HEK293 (cell line): ENCODE results near the gene ZNF727.

Experiments used
- CTCF ChIA-PET: fragments of 350-600 bp; formaldehyde crosslinking; extraction: SDS; loops from one replicate; lab custom pipeline; 2021; ENCODE audit warnings: antibody characterized with exemption; lab: Yijun Ruan, JAX
- POLR2A ChIA-PET: fragments of 300-600 bp; formaldehyde crosslinking; extraction: SDS; loops from one replicate; lab custom pipeline; 2020; ENCODE audit warnings: antibody characterized with exemption, inconsistent platforms; lab: Yijun Ruan, JAX
- H3K27ac ChIP-seq: fragments of 200-500 bp; sonication (Bioruptor generic); 2 replicates; pipeline ENCODE4 v1.5.1; 2014; ENCODE audit warnings: low read depth, low read length, control low read depth, inconsistent platforms; ENCODE audit errors: extremely low read depth
- H3K36me3 ChIP-seq, 2 experiments: fragments of 200-500 bp in 1 of 2; sonication (Bioruptor generic) in 1 of 2; 1 replicate in 1 of 2; 2 replicates in 1 of 2; pipeline ENCODE4 v1.5.1; 2014 to 2017; ENCODE audit warnings: inconsistent platforms in 2 of 2, low read length in 2 of 2; ENCODE audit not compliant: control insufficient read depth in 2 of 2, insufficient read depth in 1 of 2
- H3K4me1 ChIP-seq: fragments of 200-500 bp; sonication (Bioruptor generic); 2 replicates; pipeline ENCODE4 v1.5.1; 2014; ENCODE audit warnings: mild to moderate bottlenecking, low read length, inconsistent platforms; ENCODE audit not compliant: control insufficient read depth, insufficient read depth
- H3K4me3 ChIP-seq: 2 replicates; pipeline ENCODE4 v1.5.1; 2011; ENCODE audit warnings: low read depth, mild to moderate bottlenecking, control low read depth, low read length, moderate library complexity
- H3K9me3 ChIP-seq: fragments of 200-500 bp; sonication (Bioruptor generic); 2 replicates; pipeline ENCODE4 v1.5.1; 2014; ENCODE audit warnings: low read depth, low read length, inconsistent platforms; ENCODE audit not compliant: control insufficient read depth, insufficient read depth
- GLIS2 ChIP-seq: fragments of 450-650 bp; formaldehyde crosslinking; IDR thresholded peaks from 2 replicates; pipeline ENCODE4 v1.5.1; 2016; ENCODE audit warnings: missing biosample characterization, missing genetic modification characterization
- HOXC10 ChIP-seq: sonication (generic); formaldehyde crosslinking; IDR thresholded peaks from 2 replicates; pipeline ENCODE4 v1.8.1; 2023; ENCODE audit warnings: mild to moderate bottlenecking, missing genetic modification reagents
- KLF1 ChIP-seq: fragments of 450-650 bp; formaldehyde crosslinking; IDR thresholded peaks from 2 replicates; pipeline ENCODE4 v1.5.1; 2016; ENCODE audit warnings: missing biosample characterization, missing genetic modification characterization
- KLF16 ChIP-seq: fragments of 450-650 bp; formaldehyde crosslinking; IDR thresholded peaks from 2 replicates; pipeline ENCODE4 v1.5.1; 2017; ENCODE audit warnings: missing biosample characterization, missing genetic modification characterization
- KLF8 ChIP-seq: fragments of 450-650 bp; formaldehyde crosslinking; IDR thresholded peaks from 2 replicates; pipeline ENCODE4 v1.5.1; 2016; ENCODE audit warnings: missing biosample characterization, missing genetic modification characterization
- OVOL3 ChIP-seq: fragments of 450-650 bp; formaldehyde crosslinking; IDR thresholded peaks from 2 replicates; pipeline ENCODE4 v1.5.1; 2016; ENCODE audit warnings: missing biosample characterization, missing genetic modification characterization
- TRIM28 ChIP-seq: IDR thresholded peaks from 2 replicates; pipeline ENCODE4 v1.6.1; 2011; ENCODE audit warnings: low read length, control low read depth, borderline replicate concordance
- WT1 ChIP-seq: fragments of 450-650 bp; formaldehyde crosslinking; IDR thresholded peaks from 2 replicates; pipeline ENCODE4 v1.5.1; 2016; ENCODE audit warnings: missing biosample characterization, missing genetic modification characterization
- ZBTB26 ChIP-seq: fragments of 450-650 bp; formaldehyde crosslinking; optimal IDR thresholded peaks from 2 replicates; pipeline ENCODE3; 2016; ENCODE audit warnings: missing biosample characterization, mild to moderate bottlenecking, missing genetic modification characterization
- ZBTB6 ChIP-seq: fragments of 450-650 bp; formaldehyde crosslinking; IDR thresholded peaks from 2 replicates; pipeline ENCODE4 v1.5.1; 2017; ENCODE audit warnings: missing biosample characterization, missing genetic modification characterization
- ZNF10 ChIP-seq: fragments of 450-650 bp; formaldehyde crosslinking; IDR thresholded peaks from 2 replicates; pipeline ENCODE4 v1.5.1; 2017; ENCODE audit warnings: missing biosample characterization, missing genetic modification characterization
- ZNF114 ChIP-seq: fragments of 450-650 bp; formaldehyde crosslinking; IDR thresholded peaks from 2 replicates; pipeline ENCODE4 v1.5.0; 2017; ENCODE audit warnings: missing biosample characterization, missing genetic modification characterization
- ZNF140 ChIP-seq: fragments of 450-650 bp; formaldehyde crosslinking; IDR thresholded peaks from 2 replicates; pipeline ENCODE4 v1.5.1; 2016; ENCODE audit warnings: missing biosample characterization, missing genetic modification characterization
- ZNF155 ChIP-seq: fragments of 450-650 bp; formaldehyde crosslinking; IDR thresholded peaks from 2 replicates; pipeline ENCODE4 v1.5.1; 2016; ENCODE audit warnings: missing biosample characterization, missing genetic modification characterization
- ZNF513 ChIP-seq: fragments of 450-650 bp; IDR thresholded peaks from 2 replicates; pipeline ENCODE4 v1.5.1; 2018; ENCODE audit warnings: missing biosample characterization, missing genetic modification characterization
- ZNF529 ChIP-seq: fragments of 450-650 bp; formaldehyde crosslinking; IDR thresholded peaks from 2 replicates; pipeline ENCODE4 v1.5.1; 2017; ENCODE audit warnings: missing genetic modification characterization, missing biosample characterization; ENCODE audit not compliant: insufficient replicate concordance
- ZNF548 ChIP-seq: fragments of 450-650 bp; formaldehyde crosslinking; IDR thresholded peaks from 2 replicates; pipeline ENCODE4 v1.5.1; 2016; ENCODE audit warnings: missing biosample characterization, missing genetic modification characterization
- ZNF549 ChIP-seq: fragments of 450-650 bp; IDR thresholded peaks from 2 replicates; pipeline ENCODE4 v1.5.1; 2018; ENCODE audit warnings: missing biosample characterization, missing genetic modification characterization, mild to moderate bottlenecking, inconsistent platforms, moderate library complexity
- ZNF560 ChIP-seq: fragments of 450-650 bp; formaldehyde crosslinking; IDR thresholded peaks from 2 replicates; pipeline ENCODE4 v1.5.1; 2017; ENCODE audit warnings: missing biosample characterization, missing genetic modification characterization, borderline replicate concordance
- ZNF600 ChIP-seq: fragments of 450-650 bp; formaldehyde crosslinking; IDR thresholded peaks from 2 replicates; pipeline ENCODE4 v1.5.1; 2016; ENCODE audit warnings: missing biosample characterization, missing genetic modification characterization
- ZNF639 ChIP-seq: fragments of 450-650 bp; formaldehyde crosslinking; IDR thresholded peaks from 2 replicates; pipeline ENCODE4 v1.5.1; 2016; ENCODE audit warnings: missing biosample characterization, missing genetic modification characterization
- ZNF76 ChIP-seq: fragments of 450-650 bp; formaldehyde crosslinking; IDR thresholded peaks from 2 replicates; pipeline ENCODE4; 2016; ENCODE audit warnings: low read depth, missing biosample characterization, missing genetic modification characterization, borderline replicate concordance
- ZNF791 ChIP-seq: fragments of 450-650 bp; formaldehyde crosslinking; IDR thresholded peaks from 2 replicates; pipeline ENCODE4 v1.5.1; 2016; ENCODE audit warnings: missing biosample characterization, missing genetic modification characterization
- TF ChIP-seq, protein P1 (sequence below): IDR thresholded peaks from 2 replicates; pipeline ENCODE4 v1.6.1; 2011; ENCODE audit warnings: mild to moderate bottlenecking, low read depth, low read length, borderline replicate concordance
- TF ChIP-seq, protein P2 (sequence below): fragments of 450-650 bp; formaldehyde crosslinking; IDR thresholded peaks from 2 replicates; pipeline ENCODE4 v1.5.1; 2016; ENCODE audit warnings: missing biosample characterization, missing genetic modification characterization
- TF ChIP-seq, protein P3 (sequence below): fragments of 450-650 bp; formaldehyde crosslinking; IDR thresholded peaks from 2 replicates; pipeline ENCODE4 v1.5.1; 2016; ENCODE audit warnings: missing biosample characterization, missing genetic modification characterization
- TF ChIP-seq, protein P4 (sequence below): fragments of 450-650 bp; formaldehyde crosslinking; IDR thresholded peaks from 2 replicates; pipeline ENCODE4 v1.5.1; 2016; ENCODE audit warnings: missing biosample characterization, missing genetic modification characterization

ZNF727 gene

DNA sequence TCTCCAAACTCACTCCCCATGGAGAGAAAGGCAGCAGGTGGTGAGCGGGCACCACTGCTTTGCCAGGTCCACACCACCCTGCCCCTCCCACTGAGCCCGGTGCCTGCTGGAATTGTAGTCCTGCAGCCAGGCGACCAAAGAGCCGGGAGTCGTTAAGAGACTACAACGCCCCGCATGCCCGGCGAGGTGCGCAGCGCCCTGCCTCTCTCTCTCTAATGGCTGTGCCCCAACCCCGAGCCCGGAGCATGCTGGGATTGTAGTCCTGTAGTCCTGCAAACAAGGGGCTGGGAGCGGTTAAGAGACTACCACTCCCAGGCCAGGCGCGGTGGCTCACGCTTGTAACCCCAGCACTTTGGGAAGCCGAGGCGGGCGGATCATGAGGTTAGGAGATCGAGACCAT is 8.1 kb upstream of the ZNF727 start:
- H3K4me1 ChIP-seq, result no peaks in the 10 kb centered on the region
- ChIA-PET CTCF (no interaction called here), POLR2A (no interaction called here)
- TF ChIP-seq, protein P1, sequence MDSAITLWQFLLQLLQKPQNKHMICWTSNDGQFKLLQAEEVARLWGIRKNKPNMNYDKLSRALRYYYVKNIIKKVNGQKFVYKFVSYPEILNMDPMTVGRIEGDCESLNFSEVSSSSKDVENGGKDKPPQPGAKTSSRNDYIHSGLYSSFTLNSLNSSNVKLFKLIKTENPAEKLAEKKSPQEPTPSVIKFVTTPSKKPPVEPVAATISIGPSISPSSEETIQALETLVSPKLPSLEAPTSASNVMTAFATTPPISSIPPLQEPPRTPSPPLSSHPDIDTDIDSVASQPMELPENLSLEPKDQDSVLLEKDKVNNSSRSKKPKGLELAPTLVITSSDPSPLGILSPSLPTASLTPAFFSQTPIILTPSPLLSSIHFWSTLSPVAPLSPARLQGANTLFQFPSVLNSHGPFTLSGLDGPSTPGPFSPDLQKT, result no peak
- no peak for TF ChIP-seq TRIM28
- no peak for TF ChIP-seq ZNF791
- no peak for TF ChIP-seq KLF8 (tag by site-specific recombination)
- no peak for TF ChIP-seq ZNF560 (tag by site-specific recombination)
- no peak for TF ChIP-seq KLF1 (tag by site-specific recombination)
- TF ChIP-seq ZNF155 (tag by site-specific recombination), result no peak
- TF ChIP-seq ZBTB26 (tag by site-specific recombination), result no peak
- no peak for TF ChIP-seq ZNF529 (tag by site-specific recombination)
- TF ChIP-seq, protein P2, sequence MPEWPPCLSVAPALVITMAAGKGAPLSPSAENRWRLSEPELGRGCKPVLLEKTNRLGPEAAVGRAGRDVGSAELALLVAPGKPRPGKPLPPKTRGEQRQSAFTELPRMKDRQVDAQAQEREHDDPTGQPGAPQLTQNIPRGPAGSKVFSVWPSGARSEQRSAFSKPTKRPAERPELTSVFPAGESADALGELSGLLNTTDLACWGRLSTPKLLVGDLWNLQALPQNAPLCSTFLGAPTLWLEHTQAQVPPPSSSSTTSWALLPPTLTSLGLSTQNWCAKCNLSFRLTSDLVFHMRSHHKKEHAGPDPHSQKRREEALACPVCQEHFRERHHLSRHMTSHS (tag by site-specific recombination), result no peak
- TF ChIP-seq ZNF76 (tag by site-specific recombination), result no peak
- no peak for TF ChIP-seq WT1 (tag by site-specific recombination)
- no peak for TF ChIP-seq GLIS2 (tag by site-specific recombination)
- no peak overlapping the region for H3K27ac ChIP-seq
- no peak overlapping the region for H3K4me3 ChIP-seq
- no peaks in the 10 kb centered on the region for H3K36me3 ChIP-seq
- no peaks in the 10 kb centered on the region for H3K9me3 ChIP-seq

DNA sequence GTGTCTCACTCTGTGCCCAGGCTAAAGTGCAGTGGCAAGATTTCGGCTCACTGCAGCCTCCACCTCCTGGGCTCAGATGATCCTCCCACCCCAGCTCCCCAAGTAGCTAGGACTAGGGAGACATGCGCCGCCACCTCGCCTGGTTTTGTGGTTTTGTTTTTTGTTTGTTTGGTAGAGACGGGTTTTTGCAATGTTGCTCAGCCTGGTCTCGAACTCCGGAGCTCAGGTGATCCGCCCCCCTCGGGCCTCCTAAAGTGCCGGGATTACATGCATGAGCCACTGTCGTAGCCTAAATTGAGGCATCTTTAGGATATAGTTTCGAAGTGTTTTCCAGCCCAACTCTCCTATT is 781 bp downstream of the ZNF727 start:
- H3K4me1 ChIP-seq, result no peaks in the 10 kb centered on the region
- ChIA-PET POLR2A (no interaction called here), CTCF (no interaction called here)
- TF ChIP-seq, protein P3, sequence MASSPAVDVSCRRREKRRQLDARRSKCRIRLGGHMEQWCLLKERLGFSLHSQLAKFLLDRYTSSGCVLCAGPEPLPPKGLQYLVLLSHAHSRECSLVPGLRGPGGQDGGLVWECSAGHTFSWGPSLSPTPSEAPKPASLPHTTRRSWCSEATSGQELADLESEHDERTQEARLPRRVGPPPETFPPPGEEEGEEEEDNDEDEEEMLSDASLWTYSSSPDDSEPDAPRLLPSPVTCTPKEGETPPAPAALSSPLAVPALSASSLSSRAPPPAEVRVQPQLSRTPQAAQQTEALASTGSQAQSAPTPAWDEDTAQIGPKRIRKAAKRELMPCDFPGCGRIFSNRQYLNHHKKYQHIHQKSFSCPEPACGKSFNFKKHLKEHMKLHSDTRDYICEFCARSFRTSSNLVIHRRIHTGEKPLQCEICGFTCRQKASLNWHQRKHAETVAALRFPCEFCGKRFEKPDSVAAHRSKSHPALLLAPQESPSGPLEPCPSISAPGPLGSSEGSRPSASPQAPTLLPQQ, result no peak
- TF ChIP-seq OVOL3, result no peak
- TF ChIP-seq WT1 (tag by site-specific recombination), result no peak
- no peak for TF ChIP-seq ZNF140 (tag by site-specific recombination)
- no peak for TF ChIP-seq ZNF600 (tag by site-specific recombination)
- no peak for TF ChIP-seq ZNF10 (tag by site-specific recombination)
- TF ChIP-seq HOXC10, result no peak
- TF ChIP-seq ZNF548 (tag by site-specific recombination), result no peak
- TF ChIP-seq ZNF639 (tag by site-specific recombination), result no peak
- no peak for TF ChIP-seq ZNF513 (tag by site-specific recombination)
- TF ChIP-seq ZNF549 (tag by site-specific recombination), result no peak
- TF ChIP-seq ZNF114 (tag by site-specific recombination), result no peak
- no peak for TF ChIP-seq ZNF791
- TF ChIP-seq, protein P4, sequence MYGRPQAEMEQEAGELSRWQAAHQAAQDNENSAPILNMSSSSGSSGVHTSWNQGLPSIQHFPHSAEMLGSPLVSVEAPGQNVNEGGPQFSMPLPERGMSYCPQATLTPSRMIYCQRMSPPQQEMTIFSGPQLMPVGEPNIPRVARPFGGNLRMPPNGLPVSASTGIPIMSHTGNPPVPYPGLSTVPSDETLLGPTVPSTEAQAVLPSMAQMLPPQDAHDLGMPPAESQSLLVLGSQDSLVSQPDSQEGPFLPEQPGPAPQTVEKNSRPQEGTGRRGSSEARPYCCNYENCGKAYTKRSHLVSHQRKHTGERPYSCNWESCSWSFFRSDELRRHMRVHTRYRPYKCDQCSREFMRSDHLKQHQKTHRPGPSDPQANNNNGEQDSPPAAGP (tag by site-specific recombination), result no peak
- TF ChIP-seq KLF16 (tag by site-specific recombination), result no peak
- TF ChIP-seq ZBTB6, result no peak
- TF ChIP-seq, all 188 proteins: peak for 0
- no peak overlapping the region for H3K4me3 ChIP-seq
- no peaks in the 10 kb centered on the region for H3K9me3 ChIP-seq
- H3K27ac ChIP-seq, result no peak overlapping the region
- H3K36me3 ChIP-seq, result no peaks in the 10 kb centered on the region
